CD14-positive monocyte (primary cell): ENCODE measurements around the gene ZNF687. TPM values are rescaled to one million over a fixed set of nuclear protein-coding genes. Genes with fewer than 3 reads are reported as not detected.

Experiments used
- DNase-seq, 3 donors: peaks; one replicate each; pipeline ENCODE4 v3.0.0-alpha.2; 2011 to 2022
- H2AFZ ChIP-seq: 2 replicates; pipeline ENCODE4 v1.6.0; 2012; ENCODE audit warnings: mild to moderate bottlenecking, low read depth, low read length, inconsistent platforms; ENCODE audit not compliant: insufficient read depth, poor library complexity, severe bottlenecking
- H3K27ac ChIP-seq, 2 donors: 1 replicate in 1 of 2; 2 replicates in 1 of 2; pipeline ENCODE4 v1.5.1; 2012 to 2013; ENCODE audit warnings: low read length in 2 of 2, control low read depth in 1 of 2, inconsistent platforms in 1 of 2, low read depth in 1 of 2, mild to moderate bottlenecking in 1 of 2
- H3K27me3 ChIP-seq, 2 donors: one replicate each; pipeline versions ENCODE4 v1.6.0 to v1.6.1; 2011 to 2013; ENCODE audit warnings: low read length in 2 of 2; ENCODE audit not compliant: control insufficient read depth in 2 of 2, insufficient read depth in 2 of 2
- H3K36me3 ChIP-seq, 2 donors: replicated peaks in 1 of 2; 1 replicate in 1 of 2; 2 replicates in 1 of 2; pipeline versions ENCODE4 v1.5.1 to v1.6.1; 2012 to 2013; ENCODE audit warnings: low read length in 2 of 2, control low read depth in 1 of 2, inconsistent platforms in 1 of 2, mild to moderate bottlenecking in 1 of 2; ENCODE audit not compliant: insufficient read depth in 2 of 2, control insufficient read depth in 1 of 2
- H3K4me1 ChIP-seq, 2 donors: 1 replicate in 1 of 2; 2 replicates in 1 of 2; pipeline versions ENCODE4 v1.5.1 to v1.6.1; 2012 to 2013; ENCODE audit warnings: low read length in 2 of 2, control low read depth in 1 of 2, inconsistent platforms in 1 of 2, mild to moderate bottlenecking in 1 of 2, moderate library complexity in 1 of 2; ENCODE audit not compliant: insufficient read depth in 2 of 2, control insufficient read depth in 1 of 2
- H3K4me2 ChIP-seq: replicated peaks from 2 replicates; pipeline ENCODE3; 2012; ENCODE audit warnings: low read length, moderate library complexity, mild to moderate bottlenecking; ENCODE audit not compliant: poor library complexity, severe bottlenecking; ENCODE audit errors: extremely low read depth
- H3K4me3 ChIP-seq, 3 experiments: fragments of 200-600 bp in 1 of 3; sonication (generic) in 1 of 3; replicated peaks in 1 of 3; 1 replicate in 2 of 3; 2 replicates in 1 of 3; pipeline ENCODE4 v1.5.1; 2011 to 2013; ENCODE audit warnings: low read length in 3 of 3, mild to moderate bottlenecking in 3 of 3, control low read depth in 2 of 3, low read depth in 2 of 3, inconsistent platforms in 1 of 3, moderate library complexity in 1 of 3
- H3K79me2 ChIP-seq: 2 replicates; pipeline ENCODE4 v1.6.0; 2012; ENCODE audit warnings: mild to moderate bottlenecking, control low read depth, inconsistent platforms, low read length, moderate library complexity; ENCODE audit not compliant: insufficient read depth
- H3K9ac ChIP-seq: 2 replicates; pipeline ENCODE4 v1.6.0; 2017; ENCODE audit warnings: low read length, mild to moderate bottlenecking; ENCODE audit not compliant: insufficient read depth, poor library complexity, severe bottlenecking
- H3K9me3 ChIP-seq, 2 donors: replicated peaks in 1 of 2; 1 replicate in 1 of 2; 2 replicates in 1 of 2; pipeline versions ENCODE4 v1.5.1 to v1.6.1; 2012 to 2013; ENCODE audit warnings: low read length in 2 of 2, control low read depth in 1 of 2; ENCODE audit not compliant: control insufficient read depth in 1 of 2, insufficient read depth in 1 of 2
- H4K20me1 ChIP-seq: 2 replicates; pipeline ENCODE4 v1.6.0; 2012; ENCODE audit warnings: mild to moderate bottlenecking, low read length, control low read depth, moderate library complexity; ENCODE audit not compliant: insufficient read depth
- H3K27ac Mint-ChIP-seq, 7 donors: one replicate each; pipeline ENCODE4 v1.8.0; 2020; ENCODE audit warnings: mild to moderate bottlenecking in 7 of 7, mixed read lengths in 7 of 7, moderate library complexity in 6 of 7, inconsistent platforms in 2 of 7
- H3K27me3 Mint-ChIP-seq, 3 donors: one replicate each; pipeline ENCODE4 v1.8.0; 2021 to 2022; ENCODE audit warnings: low read depth in 3 of 3, mild to moderate bottlenecking in 3 of 3, mixed read lengths in 3 of 3, moderate library complexity in 3 of 3, inconsistent platforms in 1 of 3
- H3K36me3 Mint-ChIP-seq, 2 donors: one replicate each; pipeline ENCODE4 v1.8.0; 2020; ENCODE audit warnings: mixed read lengths in 2 of 2, inconsistent platforms in 1 of 2, mild to moderate bottlenecking in 1 of 2
- H3K4me1 Mint-ChIP-seq: one replicate; pipeline ENCODE4 v1.8.0; 2020; ENCODE audit warnings: mild to moderate bottlenecking, mixed read lengths
- H3K4me3 Mint-ChIP-seq, 2 donors: one replicate each; pipeline ENCODE4 v1.8.0; 2020; ENCODE audit warnings: mild to moderate bottlenecking in 2 of 2, mixed read lengths in 2 of 2, moderate library complexity in 1 of 2
- H3K9me3 Mint-ChIP-seq, 7 donors: one replicate each; pipeline ENCODE4 v1.8.0; 2020 to 2022; ENCODE audit warnings: mixed read lengths in 7 of 7, mild to moderate bottlenecking in 6 of 7, moderate library complexity in 6 of 7, inconsistent platforms in 2 of 7
- WGBS: methylation state at CpG from one replicate; pipeline ENCODE4 v1.1.5; 2013; ENCODE audit warnings: missing lambda C conversion rate; ENCODE audit not compliant: insufficient coverage; 5-methylcytosine and 5-hydroxymethylcytosine counted together
- intact Hi-C, 2 donors: fragments of 100-400 bp; cut with micrococcal nuclease; formaldehyde crosslinking; loops; one replicate each; pipeline versions ENCODE4 v1.15.0 to v1.15.1; 2023
- polyA plus RNA-seq, 3 donors: library from polyadenylated mRNA; depleted of rRNA in 1 of 3; unstranded in 2 of 3; stranded (reverse) in 1 of 3; fragments of 300-500 nt in 2 of 3; fragments of >200 nt in 1 of 3; fragmentation: Illumina TruSeq in 2 of 3; gene quantifications; 1 replicate in 2 of 3; 2 replicates in 1 of 3; pipeline ENCODE4 v1.2.3, GENCODE V29; 2012 to 2021
- TF ChIP-seq, protein P1 (sequence below): fragments of 200-600 bp; IDR thresholded peaks from one replicate; pipeline ENCODE4 v1.8.0; 2022; ENCODE audit warnings: antibody characterized with exemption, mild to moderate bottlenecking

ZNF687 gene
- polyA plus RNA-seq, 3 donors, result 1.3 to 26.5 (median 1.8) TPM

DNA sequence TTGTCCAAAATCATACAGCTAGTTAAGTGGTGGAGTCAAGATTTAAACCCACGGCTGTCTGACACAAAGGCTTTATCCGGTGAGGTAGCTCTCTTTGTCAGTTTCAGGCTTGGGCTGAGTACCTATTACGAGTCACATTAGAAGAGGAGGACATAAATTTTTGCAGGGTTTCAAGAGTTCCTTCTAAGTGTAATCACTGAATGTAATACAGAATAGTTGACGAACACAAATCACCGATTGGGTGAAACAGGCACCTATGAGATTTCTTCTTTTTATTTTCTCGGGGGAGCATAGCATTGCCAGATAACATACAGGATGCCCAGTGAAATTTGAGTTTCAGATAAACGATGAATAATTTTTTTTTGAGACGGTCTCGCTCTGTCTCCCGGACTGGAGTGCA lies 26.7 kb upstream of the ZNF687 start:
- intact Hi-C loops, result loop anchor here (1.0 to 2.0 kb wide), 2 partner anchors 22 to 57 kb away; partner anchors contain the start of gene PIP5K1A (in 1 of the 2)
- Mint-ChIP-seq H3K27me3 (peaks cover 0 to 2% (median 0%) of the 10 kb centered on the region in 3 donors), H3K4me3 (peak overlapping the region; percentile 87 to 97), H3K9me3 (no peaks in the 10 kb centered on the region), H3K36me3 (peaks cover 2 to 10% of the 10 kb centered on the region in 2 donors), H3K27ac (peak overlapping the region; percentile 90 to 100 (median 99)), H3K4me1 (peaks cover 26% of the 10 kb centered on the region)
- H3K79me2 ChIP-seq, result peaks cover 58% of the 10 kb centered on the region
- no peaks in the 10 kb centered on the region for H3K27me3 ChIP-seq
- peak overlapping the region; percentile 81 for H2AFZ ChIP-seq
- peaks cover 26% of the 10 kb centered on the region for H4K20me1 ChIP-seq
- no peaks in the 10 kb centered on the region for H3K9me3 ChIP-seq
- TF ChIP-seq, protein P1, sequence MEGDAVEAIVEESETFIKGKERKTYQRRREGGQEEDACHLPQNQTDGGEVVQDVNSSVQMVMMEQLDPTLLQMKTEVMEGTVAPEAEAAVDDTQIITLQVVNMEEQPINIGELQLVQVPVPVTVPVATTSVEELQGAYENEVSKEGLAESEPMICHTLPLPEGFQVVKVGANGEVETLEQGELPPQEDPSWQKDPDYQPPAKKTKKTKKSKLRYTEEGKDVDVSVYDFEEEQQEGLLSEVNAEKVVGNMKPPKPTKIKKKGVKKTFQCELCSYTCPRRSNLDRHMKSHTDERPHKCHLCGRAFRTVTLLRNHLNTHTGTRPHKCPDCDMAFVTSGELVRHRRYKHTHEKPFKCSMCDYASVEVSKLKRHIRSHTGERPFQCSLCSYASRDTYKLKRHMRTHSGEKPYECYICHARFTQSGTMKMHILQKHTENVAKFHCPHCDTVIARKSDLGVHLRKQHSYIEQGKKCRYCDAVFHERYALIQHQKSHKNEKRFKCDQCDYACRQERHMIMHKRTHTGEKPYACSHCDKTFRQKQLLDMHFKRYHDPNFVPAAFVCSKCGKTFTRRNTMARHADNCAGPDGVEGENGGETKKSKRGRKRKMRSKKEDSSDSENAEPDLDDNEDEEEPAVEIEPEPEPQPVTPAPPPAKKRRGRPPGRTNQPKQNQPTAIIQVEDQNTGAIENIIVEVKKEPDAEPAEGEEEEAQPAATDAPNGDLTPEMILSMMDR, result no peak
- H3K27ac ChIP-seq, result peak overlapping the region in 1 of 2 donors; percentile 96
- peaks cover 9 to 10% of the 10 kb centered on the region in 2 donors for H3K4me1 ChIP-seq
- peak in 1 of 3 donors; percentile 34 for DNase-seq
- H3K4me2 ChIP-seq, result peak overlapping the region; percentile 77
- peak overlapping the region; percentile 87 for H3K9ac ChIP-seq
- H3K36me3 ChIP-seq, result peaks cover 0 to 9% of the 10 kb centered on the region in 2 donors
- WGBS, result 67% methylated on average over 9 of the region's 10 CpGs
- H3K4me3 ChIP-seq, result peak overlapping the region; percentile 54 to 93 (median 72)

DNA sequence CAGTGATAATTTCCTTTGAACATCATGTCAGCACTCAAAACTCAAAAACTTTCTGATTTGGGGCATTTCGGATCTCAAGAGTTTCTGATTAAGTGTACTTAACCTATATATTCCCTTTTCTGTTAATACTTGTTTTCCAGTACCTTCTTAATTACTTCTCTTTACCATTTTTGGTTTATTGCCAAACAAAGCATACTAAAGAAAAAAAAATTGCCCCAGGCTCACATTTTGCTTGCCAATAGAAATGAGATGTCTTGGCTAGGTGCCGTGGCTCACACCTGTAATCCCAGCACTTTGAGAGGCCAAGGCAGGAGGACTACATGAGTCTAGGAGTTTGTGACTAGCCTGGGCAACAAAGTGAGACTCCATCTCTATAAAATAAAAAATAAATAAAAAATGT lies 22.7 kb upstream of the ZNF687 start:
- intact Hi-C loops, result no loop called here

More for the DNA sequence above, 22.7 kb upstream of the ZNF687 start:
- Histone ChIP-seq H3K27me3 (no peaks in the 10 kb centered on the region), H3K36me3 (peaks cover 22 to 41% of the 10 kb centered on the region in 2 donors), H2AFZ (no peak overlapping the region), H3K27ac (no peak overlapping the region), H3K9me3 (no peaks in the 10 kb centered on the region), H3K4me3 (no peak overlapping the region), H3K4me2 (no peak overlapping the region), H3K4me1 (peaks cover 9 to 10% of the 10 kb centered on the region in 2 donors), H3K79me2 (peaks cover 85% of the 10 kb centered on the region), H3K9ac (no peak overlapping the region), H4K20me1 (peaks cover 52% of the 10 kb centered on the region)
- H3K36me3 Mint-ChIP-seq, result peaks cover 19 to 38% of the 10 kb centered on the region in 2 donors
- DNase-seq, result no peak
- peaks cover 25% of the 10 kb centered on the region for H3K4me1 Mint-ChIP-seq
- H3K27ac Mint-ChIP-seq, result no peak overlapping the region
- H3K4me3 Mint-ChIP-seq, result no peak overlapping the region
- WGBS, result 100% methylated on average over 1 of the region's 2 CpGs
- H3K9me3 Mint-ChIP-seq, result no peaks in the 10 kb centered on the region
- TF ChIP-seq, protein P1, result no peak
- H3K27me3 Mint-ChIP-seq, result peaks cover 0 to 2% (median 0%) of the 10 kb centered on the region in 3 donors
